Measurements from ENCODE around the gene CRIM1. TPM values are rescaled to one million over a fixed set of nuclear protein-coding genes. Genes with fewer than 3 reads are reported as not detected.

The CRIM1 gene
- total and polyA plus RNA-seq, 10 donors: 7.1 to 213 (median 110) TPM

GRCh38 chr2:36480636-36481035 is 125.1 kb downstream of the CRIM1 start:
- 85 to 88% (median 86%) methylated on average over 2 of the region's 2 CpGs for WGBS, 5 donors
- no peak for TF ChIP-seq POLR2A (IDR thresholded peaks at IDR 0.05)
- TF ChIP-seq POLR2AphosphoS5 (IDR thresholded peaks at IDR 0.05): no peak
- TF ChIP-seq, protein P1, sequence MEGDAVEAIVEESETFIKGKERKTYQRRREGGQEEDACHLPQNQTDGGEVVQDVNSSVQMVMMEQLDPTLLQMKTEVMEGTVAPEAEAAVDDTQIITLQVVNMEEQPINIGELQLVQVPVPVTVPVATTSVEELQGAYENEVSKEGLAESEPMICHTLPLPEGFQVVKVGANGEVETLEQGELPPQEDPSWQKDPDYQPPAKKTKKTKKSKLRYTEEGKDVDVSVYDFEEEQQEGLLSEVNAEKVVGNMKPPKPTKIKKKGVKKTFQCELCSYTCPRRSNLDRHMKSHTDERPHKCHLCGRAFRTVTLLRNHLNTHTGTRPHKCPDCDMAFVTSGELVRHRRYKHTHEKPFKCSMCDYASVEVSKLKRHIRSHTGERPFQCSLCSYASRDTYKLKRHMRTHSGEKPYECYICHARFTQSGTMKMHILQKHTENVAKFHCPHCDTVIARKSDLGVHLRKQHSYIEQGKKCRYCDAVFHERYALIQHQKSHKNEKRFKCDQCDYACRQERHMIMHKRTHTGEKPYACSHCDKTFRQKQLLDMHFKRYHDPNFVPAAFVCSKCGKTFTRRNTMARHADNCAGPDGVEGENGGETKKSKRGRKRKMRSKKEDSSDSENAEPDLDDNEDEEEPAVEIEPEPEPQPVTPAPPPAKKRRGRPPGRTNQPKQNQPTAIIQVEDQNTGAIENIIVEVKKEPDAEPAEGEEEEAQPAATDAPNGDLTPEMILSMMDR (IDR thresholded peaks at IDR 0.05 in 8 of 11, conservative IDR thresholded peaks at IDR 0.05 in 3 of 11): no peak
- H3K9me3 ChIP-seq: peaks cover 0 to 17% (median 10%) of the 10 kb centered on the region in 8 donors
- H3K4me3 ChIP-seq: no peak overlapping the region
- H3K27ac ChIP-seq: no peak overlapping the region
- H3K27me3 ChIP-seq (replicated peaks in 1 of 7): no peaks in the 10 kb centered on the region
- peaks cover 0 to 39% (median 21%) of the 10 kb centered on the region in 6 donors for H3K4me1 ChIP-seq
- intact Hi-C loops (cut with DNase I; ENCODE audit: low total_unique reads): no loop called here
- H3K36me3 ChIP-seq: peaks cover 0 to 83% (median 22%) of the 10 kb centered on the region in 6 donors
- no peak for DNase-seq

DNA sequence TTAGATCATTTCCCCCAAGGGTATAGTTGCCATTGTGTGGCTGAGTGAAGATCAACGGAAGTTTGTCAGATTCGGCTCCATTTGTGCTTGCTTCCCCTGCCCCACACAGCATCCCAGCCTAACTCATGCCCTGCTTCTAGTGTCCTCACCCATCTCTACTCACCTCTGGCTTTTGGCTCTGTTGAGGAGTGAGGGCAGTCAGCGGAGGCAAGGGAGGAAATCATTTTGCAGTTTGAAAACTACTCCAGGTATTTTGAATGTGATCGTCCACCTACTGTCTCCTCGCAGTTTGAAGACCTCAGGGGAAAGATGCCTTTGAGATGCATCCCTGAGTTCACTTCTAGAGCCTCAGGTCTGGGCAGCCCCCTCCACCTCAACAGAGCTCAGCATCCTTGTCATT is 126.1 kb downstream of the CRIM1 start:
- Histone ChIP-seq H3K9me3 (peaks cover 0 to 6% (median 0%) of the 10 kb centered on the region in 8 donors), H3K4me3 (no peak overlapping the region), H3K27me3 (replicated peaks in 1 of 7) (no peaks in the 10 kb centered on the region), H3K36me3 (peaks cover 0 to 73% (median 22%) of the 10 kb centered on the region in 6 donors), H3K4me1 (peaks cover 0 to 49% (median 24%) of the 10 kb centered on the region in 6 donors), H3K27ac (no peak overlapping the region)
- no peak for DNase-seq
- WGBS, 5 donors: 91 to 96% (median 92%) methylated on average over 5 of the region's 5 CpGs
- TF ChIP-seq, protein P1 (IDR thresholded peaks at IDR 0.05 in 8 of 11, conservative IDR thresholded peaks at IDR 0.05 in 3 of 11): no peak
- TF ChIP-seq POLR2A (IDR thresholded peaks at IDR 0.05) (no peak), POLR2AphosphoS5 (IDR thresholded peaks at IDR 0.05) (no peak)
- intact Hi-C loops (cut with DNase I; ENCODE audit: low total_unique reads): no loop called here

- WGBS, 5 donors: 77 to 91% (median 84%) methylated on average over 4 of the region's 4 CpGs
These were observed 127.1 kb downstream of the CRIM1 start for GRCh38 chr2:36482576-36483214.

DNA sequence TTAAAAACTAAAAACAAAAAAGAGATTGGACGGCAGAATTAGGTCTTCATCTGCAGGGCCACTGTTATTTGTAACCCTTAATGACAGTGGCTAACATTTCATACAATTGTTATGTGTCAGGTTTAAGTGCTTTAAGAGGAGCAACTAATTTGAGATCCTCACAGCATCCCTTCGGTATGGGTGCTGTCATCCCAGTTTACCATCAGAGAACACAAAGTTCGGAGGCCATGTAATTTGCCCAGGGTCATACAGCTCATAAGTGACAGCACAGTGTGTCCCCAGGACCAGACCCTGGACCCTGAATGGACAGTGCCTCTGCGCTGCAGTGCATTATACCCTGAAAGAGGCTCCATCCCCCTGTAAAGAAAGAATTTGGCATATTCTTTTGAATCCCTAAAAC is 127.7 kb downstream of the CRIM1 start:
- intact Hi-C loops (cut with DNase I; ENCODE audit: low total_unique reads): no loop called here
- Histone ChIP-seq H3K36me3 (peaks cover 0 to 57% (median 20%) of the 10 kb centered on the region in 6 donors), H3K27me3 (replicated peaks in 1 of 7) (no peaks in the 10 kb centered on the region), H3K27ac (no peak overlapping the region), H3K4me1 (peaks cover 0 to 42% (median 17%) of the 10 kb centered on the region in 6 donors), H3K9me3 (no peaks in the 10 kb centered on the region), H3K4me3 (no peak overlapping the region)
- 87 to 95% (median 93%) methylated on average over 4 of the region's 4 CpGs for WGBS, 5 donors
- no peak for DNase-seq
- TF ChIP-seq, protein P1 (IDR thresholded peaks at IDR 0.05 in 8 of 11, conservative IDR thresholded peaks at IDR 0.05 in 3 of 11): no peak
- TF ChIP-seq POLR2AphosphoS5 (IDR thresholded peaks at IDR 0.05): no peak
- no peak for TF ChIP-seq POLR2A (IDR thresholded peaks at IDR 0.05)

More at GRCh38 chr2:36482576-36483214, 127.1 kb downstream of the CRIM1 start:
- Histone ChIP-seq H3K27me3 (replicated peaks in 1 of 7) (no peaks in the 10 kb centered on the region), H3K9me3 (no peaks in the 10 kb centered on the region), H3K4me1 (peaks cover 0 to 48% (median 22%) of the 10 kb centered on the region in 6 donors), H3K36me3 (peaks cover 0 to 63% (median 20%) of the 10 kb centered on the region in 6 donors), H3K4me3 (no peak overlapping the region), H3K27ac (no peak overlapping the region)
- intact Hi-C loops (cut with DNase I; ENCODE audit: low total_unique reads): no loop called here
- no peak for TF ChIP-seq POLR2AphosphoS5 (IDR thresholded peaks at IDR 0.05)
- TF ChIP-seq POLR2A (IDR thresholded peaks at IDR 0.05): no peak
- TF ChIP-seq, protein P1 (IDR thresholded peaks at IDR 0.05 in 8 of 11, conservative IDR thresholded peaks at IDR 0.05 in 3 of 11): no peak
- no peak for DNase-seq

Measured in spleen (tissue), 11 donors.